Measurements from ENCODE around the gene DPP3. TPM values are rescaled to one million over a fixed set of nuclear protein-coding genes. Genes with fewer than 3 reads are reported as not detected.

DPP3 gene
- total RNA-seq, 1 experiment from 2014 or later, result 55.6 TPM

- TF ChIP-seq REST (IDR thresholded peaks at IDR 0.05; ENCODE audit: low read depth), result no peak
- no peak for TF ChIP-seq CBX3 (IDR thresholded peaks at IDR 0.05; ENCODE audit: low read depth)
- no peak for TF ChIP-seq CTCF (IDR thresholded peaks at IDR 0.05 in 2 of 3, conservative IDR thresholded peaks at IDR 0.05 in 1 of 3; ENCODE audit: borderline replicate concordance in 1 of 3, insufficient read depth in 1 of 3, low read depth in 2 of 3, low read length in 2 of 3)
- TF ChIP-seq SRF (IDR thresholded peaks at IDR 0.05; ENCODE audit: low read depth), result no peak
These were observed 26.0 kb upstream of the DPP3 start (continued) for GRCh38 chr11:66454247-66454646.

- Histone ChIP-seq H4K20me1 (ENCODE audit: insufficient read depth) (no peaks in the 10 kb centered on the region), H3K4me1 (ENCODE audit: control insufficient read depth in 1 of 2, insufficient read depth in 2 of 2, low read length in 2 of 2) (peaks cover 0 to 7% of the 10 kb centered on the region in 2 experiments; a peak in 2 of 4 replicates), H3K27me3 (ENCODE audit: insufficient read depth, low read length) (no peaks in the 10 kb centered on the region), H3K27ac (ENCODE audit: low read depth, low read length) (no peak overlapping the region), H2AFZ (ENCODE audit: low read depth, low read length, poor library complexity, severe bottlenecking) (no peak overlapping the region), H3K79me2 (ENCODE audit: insufficient read depth, low read length) (no peaks in the 10 kb centered on the region), H3K4me3 (replicated peaks in 1 of 2; ENCODE audit: low read depth in 1 of 2, low read length in 2 of 2) (no peak overlapping the region), H3K9me2 (ENCODE audit: insufficient read depth) (no peaks in the 10 kb centered on the region), H3K9me3 (ENCODE audit: control insufficient read depth in 1 of 2, insufficient read depth in 1 of 2, low read depth in 1 of 2, low read length in 2 of 2) (no peaks in the 10 kb centered on the region), H3K4me2 (ENCODE audit: low read length) (no peak overlapping the region), H3K36me3 (ENCODE audit: control insufficient read depth in 1 of 2, insufficient read depth in 2 of 2, low read length in 2 of 2) (no peaks in the 10 kb centered on the region), H3K9ac (ENCODE audit: low read length) (no peak overlapping the region)
- POLR2A ChIA-PET, result interaction anchor here (0.7 kb wide), 1 partner anchor 10 kb away, joined by 3 read pairs; no protein-coding TSS in a partner anchor
- no TSS peak for BruUV-seq (replicated peaks)
- intact Hi-C loops (cut with micrococcal nuclease), result no loop called here
- ATAC-seq (no peak), DNase-seq (ENCODE audit: low read depth, low spot score) (no peak)
- CTCF ChIA-PET, result no interaction called here
- RAD21 ChIA-PET (ENCODE audit: low non-redundant PET in 1 of 2, low total read pairs in 2 of 2, uncharacterized antibody in 2 of 2, unreplicated experiment in 2 of 2), result no interaction called here
- TF ChIP-seq ZNF274 (IDR thresholded peaks at IDR 0.05; ENCODE audit: low read depth, low read length) (no peak), EGR1 (IDR thresholded peaks at IDR 0.05; ENCODE audit: low read depth) (no peak), JUND (IDR thresholded peaks at IDR 0.05) (no peak), FOSL1 (IDR thresholded peaks at IDR 0.05; ENCODE audit: low read depth) (no peak), POLR2A (IDR thresholded peaks at IDR 0.05; ENCODE audit: borderline replicate concordance, extremely low read depth, insufficient read depth, insufficient read length) (no peak), YY1 (IDR thresholded peaks at IDR 0.05; ENCODE audit: extremely low read depth, insufficient replicate concordance, low read depth, low read length) (no peak), ELF1 (IDR thresholded peaks at IDR 0.05; ENCODE audit: borderline replicate concordance, low read depth) (no peak), RAD21 (IDR thresholded peaks at IDR 0.05; ENCODE audit: low read depth) (no peak)
These were observed 25.4 kb upstream of the DPP3 start for GRCh38 chr11:66454828-66455227.
